ENCODE measurements around the gene HLA-DQA2. TPM values are rescaled to one million over a fixed set of nuclear protein-coding genes. Genes with fewer than 3 reads are reported as not detected.
A peak's percentile ranks its signal among the peaks of the same experiment; 100 is the strongest.
"Not testable (repeated sequence)": the region's sequence is repeated elsewhere in the genome, so short reads cannot be mapped to it uniquely, and the experiment has no call there.

Gene HLA-DQA2
- total RNA-seq, 1 experiment from 2014 or later = not detected

DNA sequence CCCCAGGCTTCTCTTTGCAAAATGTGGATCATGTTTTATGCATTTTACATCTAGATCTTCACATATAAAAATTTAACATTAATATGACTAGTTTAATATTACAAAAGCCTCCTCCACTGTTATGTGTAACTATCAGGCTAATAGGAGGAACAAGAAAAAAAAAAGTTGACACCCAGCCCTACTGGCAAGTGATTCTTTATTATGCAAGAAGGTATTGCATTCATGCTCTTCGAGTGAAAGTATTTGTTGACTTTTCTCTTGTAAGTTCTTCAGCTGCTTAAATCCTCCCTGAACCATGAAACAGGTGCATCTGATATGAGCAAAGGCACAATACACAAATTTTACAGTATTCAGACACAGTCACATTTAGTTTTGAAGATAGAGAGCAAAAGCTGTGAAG is 22.9 kb downstream of the HLA-DQA2 start:
- DNase-seq (ENCODE audit: low spot score) = no peak
- in situ Hi-C loops (cut with HindIII; ENCODE audit: low sequenced_read_pairs) = loop anchor here (10.0 kb wide), 1 partner anchor 99 kb away; the partner anchor contains the start of gene HLA-DQB1

DNA sequence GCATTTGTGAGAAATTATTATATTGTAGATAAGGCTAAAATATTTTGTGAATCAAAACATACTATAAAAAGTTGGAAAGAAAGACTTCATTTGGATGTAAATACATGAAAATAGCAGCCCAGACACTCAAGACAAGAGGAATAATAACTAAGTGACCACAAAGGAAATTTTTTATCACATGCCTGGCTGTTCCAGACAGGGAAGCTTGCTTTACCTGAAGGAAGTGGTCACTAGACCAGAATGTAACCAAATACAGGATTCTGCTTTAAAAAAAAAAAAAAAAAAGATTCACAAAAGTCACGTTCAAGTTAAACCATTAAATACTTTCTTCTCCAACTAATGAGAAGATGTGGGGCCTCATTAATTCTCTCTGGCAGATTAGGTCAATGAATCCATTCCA is 31.5 kb downstream of the HLA-DQA2 start:
- DNase-seq (ENCODE audit: low spot score) = no peak
- in situ Hi-C loops (cut with HindIII; ENCODE audit: low sequenced_read_pairs) = no loop called here

DNA sequence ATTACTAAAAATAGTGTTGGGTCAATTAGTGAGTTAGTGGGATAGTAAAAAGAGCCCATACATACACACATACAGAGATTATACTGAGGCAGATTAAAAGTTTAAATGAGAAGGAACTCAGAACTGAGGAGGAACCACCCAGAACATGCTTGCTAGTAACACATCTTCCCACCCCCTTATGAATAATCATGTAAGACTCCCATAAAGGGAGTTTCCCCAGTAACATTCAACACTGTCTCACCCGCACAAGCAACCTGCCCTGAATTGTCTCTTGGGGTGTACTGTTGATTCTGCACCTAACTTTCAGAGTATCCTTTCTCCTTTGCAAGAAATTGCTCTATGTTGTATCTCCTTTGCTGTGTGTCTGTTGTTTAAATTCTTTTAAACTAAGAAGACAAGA is 33.2 kb downstream of the HLA-DQA2 start:
- in situ Hi-C loops (cut with HindIII; ENCODE audit: low sequenced_read_pairs) = no loop called here
- no peak for DNase-seq (ENCODE audit: low spot score)

DNA sequence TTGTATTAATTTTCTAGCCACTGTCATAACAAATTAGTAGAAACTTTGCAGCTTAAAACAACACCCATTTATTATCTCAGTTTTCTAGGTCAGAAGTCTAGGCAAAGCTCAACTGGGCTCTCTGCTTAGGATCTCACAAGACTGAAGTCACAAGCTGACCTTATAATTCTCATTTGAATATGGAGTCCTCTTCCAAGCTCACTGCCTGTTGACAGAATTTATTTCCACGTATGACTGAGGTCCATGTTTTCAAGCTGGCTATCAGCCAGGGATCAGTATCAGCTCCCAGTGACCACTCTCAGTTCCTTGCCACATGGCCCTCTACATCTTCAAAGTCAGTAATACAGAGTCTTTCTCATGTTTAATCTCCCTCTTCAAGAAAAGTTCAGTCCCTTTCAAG is 33.9 kb downstream of the HLA-DQA2 start:
- no peak for DNase-seq (ENCODE audit: low spot score)
- in situ Hi-C loops (cut with HindIII; ENCODE audit: low sequenced_read_pairs) = no loop called here

DNA sequence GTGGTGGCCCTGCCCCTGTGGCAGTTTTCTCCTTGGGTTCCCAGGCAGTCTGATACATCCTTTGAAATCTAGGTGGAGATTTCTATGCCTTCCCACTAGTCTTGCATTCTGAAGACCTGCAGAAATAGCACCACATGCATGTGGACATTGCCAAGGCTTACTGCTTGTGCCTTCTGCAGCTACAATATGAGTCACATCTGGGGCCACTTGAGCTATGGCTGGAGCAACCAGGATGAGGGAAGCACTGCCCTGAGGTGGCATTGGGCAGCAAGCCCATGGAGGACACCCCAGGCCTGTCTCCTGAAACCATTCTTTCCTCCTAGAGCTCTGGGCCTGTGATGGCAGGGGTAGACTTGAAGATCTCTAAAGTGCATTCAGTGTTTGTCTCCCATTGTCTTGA is 37.8 kb downstream of the HLA-DQA2 start:
- no peak for DNase-seq (ENCODE audit: low spot score)
- in situ Hi-C loops (cut with HindIII; ENCODE audit: low sequenced_read_pairs) = no loop called here

DNA sequence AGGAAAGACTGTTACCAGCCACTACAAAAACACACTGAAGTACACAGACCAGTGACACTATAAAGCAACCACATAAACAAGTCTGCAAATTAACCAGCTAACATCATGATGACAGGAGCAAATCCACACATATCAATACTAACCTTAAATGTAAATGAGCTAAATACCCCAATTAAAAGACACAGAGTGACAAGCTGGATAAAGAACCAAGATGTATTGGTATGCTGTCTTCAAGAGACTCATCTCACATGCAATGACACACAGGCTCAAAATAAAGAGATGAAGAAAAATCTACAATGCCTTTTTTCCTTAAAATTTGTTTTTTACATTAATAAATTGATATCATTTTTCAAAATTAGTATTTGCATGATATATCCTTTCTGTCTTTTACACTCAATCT is 41.7 kb downstream of the HLA-DQA2 start:
- DNase-seq (ENCODE audit: low spot score); in situ Hi-C loops (cut with HindIII; ENCODE audit: low sequenced_read_pairs): not testable (repeated sequence)

DNA sequence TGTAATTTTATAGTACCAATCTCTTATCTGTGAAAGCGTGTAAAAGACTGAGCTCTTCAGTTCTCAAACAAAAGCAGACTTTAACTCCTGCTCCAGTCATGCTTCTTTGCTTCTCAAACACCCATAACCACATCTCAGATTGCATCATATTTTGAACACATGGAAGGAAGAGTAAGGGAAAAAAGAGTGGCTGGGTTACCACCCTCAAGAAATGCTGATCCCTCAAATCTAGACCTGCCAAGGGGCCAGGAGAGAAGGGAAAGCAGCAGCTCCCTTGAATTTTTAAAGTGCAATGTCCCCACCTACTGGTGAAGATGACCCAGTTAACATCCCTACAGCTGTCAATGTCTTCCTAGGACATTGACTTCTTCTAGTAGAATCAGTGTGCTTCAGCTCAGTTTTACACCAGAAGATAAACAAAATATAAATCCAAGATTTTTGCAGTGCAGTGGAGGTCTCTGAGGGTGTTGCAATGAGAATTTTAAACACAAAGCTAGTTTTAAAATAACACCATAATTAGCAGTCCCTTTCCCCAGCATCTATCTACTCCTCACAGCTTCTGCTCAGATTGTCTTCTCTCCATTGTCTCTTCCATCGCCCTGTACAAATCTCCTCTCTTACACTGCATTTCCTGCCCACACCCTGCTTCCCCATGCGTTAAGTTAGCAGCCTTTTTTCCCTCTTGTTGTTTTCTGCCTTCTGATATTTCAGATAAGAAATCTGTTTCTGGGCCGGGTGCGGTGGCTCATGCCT is 44.8 kb downstream of the HLA-DQA2 start:
- DNase-seq (ENCODE audit: low spot score) = peak; percentile 36
- in situ Hi-C loops (cut with HindIII; ENCODE audit: low sequenced_read_pairs) = no loop called here

DNA sequence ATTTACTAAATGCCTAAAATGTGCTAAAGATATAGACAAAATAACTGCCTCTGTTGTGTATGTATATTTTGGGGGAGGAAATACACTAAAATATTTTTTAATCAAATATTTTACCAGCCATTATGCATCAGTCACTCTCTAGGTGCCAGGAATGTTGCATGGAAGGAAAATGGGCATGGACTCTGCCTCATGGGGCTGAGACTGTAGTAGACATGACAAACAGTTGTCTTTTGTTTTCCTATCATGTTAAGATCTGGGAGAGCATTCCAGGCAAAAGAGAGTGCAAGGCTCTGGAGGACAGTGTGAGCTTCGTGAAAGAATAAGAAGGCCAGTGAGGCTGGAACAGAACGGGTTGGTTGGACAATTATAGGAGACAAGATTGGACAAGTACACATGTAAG is 49.1 kb downstream of the HLA-DQA2 start:
- in situ Hi-C loops (cut with HindIII; ENCODE audit: low sequenced_read_pairs) = no loop called here
- DNase-seq (ENCODE audit: low spot score) = no peak

DNA sequence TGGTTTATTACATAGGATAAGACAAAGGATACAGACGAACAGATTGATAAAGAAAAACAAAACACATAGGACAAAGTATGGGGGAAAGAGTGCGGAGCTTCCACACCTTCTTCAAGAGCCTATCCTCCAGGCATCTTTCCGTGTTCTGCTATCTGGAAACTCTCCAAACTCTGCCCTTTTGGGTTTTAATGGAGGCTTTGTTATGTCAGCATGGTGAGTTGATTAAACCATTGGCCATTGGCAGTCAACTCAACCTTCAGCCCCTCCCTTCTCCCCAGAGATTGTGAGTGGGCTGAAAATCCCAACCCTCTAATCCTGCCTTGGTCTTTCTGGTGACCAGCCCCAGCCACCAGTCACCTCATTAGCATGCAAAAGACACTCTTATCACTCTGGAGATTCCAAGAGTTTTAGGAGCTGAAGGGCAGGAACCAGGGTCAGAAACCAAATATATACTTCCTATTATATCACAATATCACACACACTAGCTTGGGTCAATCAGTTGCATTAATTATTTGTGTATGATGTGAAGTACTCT is 51.8 kb downstream of the HLA-DQA2 start:
- in situ Hi-C loops (cut with HindIII; ENCODE audit: low sequenced_read_pairs) = no loop called here
- DNase-seq (ENCODE audit: low spot score) = no peak

DNA sequence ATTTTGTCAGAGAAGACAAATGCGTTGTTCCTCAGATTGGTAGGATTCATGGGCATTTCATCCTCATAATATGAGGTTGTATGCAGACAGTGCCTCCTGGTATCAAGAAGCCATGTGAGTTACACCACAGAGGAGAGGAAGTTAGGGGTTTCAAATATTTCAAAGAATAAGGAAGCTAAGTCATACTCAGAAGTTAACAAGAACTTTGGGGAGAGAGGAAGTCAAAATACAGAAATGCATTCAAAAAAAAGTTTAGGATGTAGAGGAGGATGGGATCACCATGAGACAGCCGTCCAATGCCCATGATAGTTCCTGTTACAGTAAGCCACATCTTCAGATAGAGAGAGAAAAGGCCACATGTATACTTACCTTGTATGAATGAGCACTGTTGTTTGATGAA is 53.3 kb downstream of the HLA-DQA2 start:
- DNase-seq (ENCODE audit: low spot score) = no peak
- in situ Hi-C loops (cut with HindIII; ENCODE audit: low sequenced_read_pairs) = no loop called here

Other genes starting within 250 kb of the HLA-DQA2 start
- gene HLA-DRB5, start 211.1 kb upstream of the HLA-DQA2 start, total RNA-seq (2014; rRNA removed; shearing (Covaris generic)) = not detected in 2 replicates
- not detected in 2 replicates for gene HLA-DRB1, start 151.5 kb upstream of the HLA-DQA2 start, total RNA-seq (2014; rRNA removed; shearing (Covaris generic))
- gene HLA-DQA1, start 104.0 kb upstream of the HLA-DQA2 start, total RNA-seq (2014; rRNA removed; shearing (Covaris generic)) = not detected in 2 replicates
- not detected in 2 replicates for gene HLA-DQB1, start 74.7 kb upstream of the HLA-DQA2 start, total RNA-seq (2014; rRNA removed; shearing (Covaris generic))
- gene HLA-DQB2, start 22.1 kb downstream of the HLA-DQA2 start, total RNA-seq (2014; rRNA removed; shearing (Covaris generic)) = not detected in 2 replicates
- not detected in 2 replicates for gene HLA-DOB, start 75.6 kb downstream of the HLA-DQA2 start, total RNA-seq (2014; rRNA removed; shearing (Covaris generic))
- gene TAP2, start 97.3 kb downstream of the HLA-DQA2 start, total RNA-seq (2014; rRNA removed; shearing (Covaris generic)) = 8.9 and 14.5 TPM in 2 replicates
- gene PSMB8, start 102.7 kb downstream of the HLA-DQA2 start, total RNA-seq (2014; rRNA removed; shearing (Covaris generic)) = not detected in 2 replicates
- 33.4 and 41.3 TPM in 2 replicates for gene TAP1, start 112.3 kb downstream of the HLA-DQA2 start, total RNA-seq (2014; rRNA removed; shearing (Covaris generic))
- gene PSMB9, start 112.8 kb downstream of the HLA-DQA2 start, total RNA-seq (2014; rRNA removed; shearing (Covaris generic)) = 20.2 and 26.0 TPM in 2 replicates
- 3.2 and 8.0 TPM in 2 replicates for gene HLA-DMB, start 199.6 kb downstream of the HLA-DQA2 start, total RNA-seq (2014; rRNA removed; shearing (Covaris generic))
- gene HLA-DMA, start 211.7 kb downstream of the HLA-DQA2 start, total RNA-seq (2014; rRNA removed; shearing (Covaris generic)) = 11.4 and 15.8 TPM in 2 replicates
- gene BRD2, start 227.2 kb downstream of the HLA-DQA2 start, total RNA-seq (2014; rRNA removed; shearing (Covaris generic)) = 96.4 and 172 TPM in 2 replicates